Suprapubic skin (tissue), 4 donors: ENCODE measurements around the gene MINDY4. TPM values are rescaled to one million over a fixed set of nuclear protein-coding genes. Genes with fewer than 3 reads are reported as not detected.

Experiments
- DNase-seq, 2 donors: peaks; one replicate each; pipeline ENCODE4 v3.0.0-alpha.2; 2019; ENCODE audit warnings: low spot score in 2 of 2
- H3K27ac ChIP-seq: fragments of 200-600 bp; sonication (generic); one replicate; pipeline ENCODE4 v1.5.1; 2019
- H3K27me3 ChIP-seq: fragments of 200-600 bp; sonication (generic); one replicate; pipeline ENCODE4 v1.5.1; 2019
- H3K36me3 ChIP-seq: fragments of 200-600 bp; sonication (generic); one replicate; pipeline ENCODE4 v1.5.1; 2019
- H3K4me1 ChIP-seq: fragments of 200-600 bp; sonication (generic); one replicate; pipeline ENCODE4 v1.5.1; 2019
- H3K4me3 ChIP-seq: fragments of 200-600 bp; sonication (generic); one replicate; pipeline ENCODE4 v1.5.1; 2019; ENCODE audit warnings: mild to moderate bottlenecking
- H3K9me3 ChIP-seq: fragments of 200-600 bp; sonication (generic); one replicate; pipeline ENCODE4 v1.5.1; 2019
- EP300 ChIP-seq: sonication (generic); formaldehyde crosslinking; IDR thresholded peaks from one replicate; pipeline ENCODE4 v1.6.1; 2017; ENCODE audit warnings: antibody characterized with exemption
- POLR2A ChIP-seq, 2 donors: fragments of 450-650 bp; IDR thresholded peaks; one replicate each; pipeline ENCODE4 v1.6.1; 2017; ENCODE audit warnings: antibody characterized with exemption in 2 of 2, mild to moderate bottlenecking in 2 of 2, moderate library complexity in 2 of 2
- POLR2AphosphoS5 ChIP-seq, 3 donors: sonication (generic); formaldehyde crosslinking; IDR thresholded peaks; one replicate each; pipeline ENCODE4 v1.6.1; 2017; ENCODE audit warnings: antibody characterized with exemption in 3 of 3
- WGBS: methylation state at CpG from one replicate; pipeline ENCODE4 v1.1.5; 2018; 5-methylcytosine and 5-hydroxymethylcytosine counted together
- total RNA-seq, 4 donors: library from RNA; depleted of rRNA; stranded (reverse); fragments of >200 nt; gene quantifications; one replicate each; pipeline ENCODE4 v1.1.0, GENCODE V29; 2016
- TF ChIP-seq, protein P1 (sequence below), 2 donors: fragments of 200-600 bp in 1 of 2; fragments of 450-650 bp in 1 of 2; sonication (generic) in 1 of 2; IDR thresholded peaks; one replicate each; pipeline ENCODE4 v1.5.1; 2016 to 2019; ENCODE audit warnings: antibody characterized with exemption in 2 of 2, mild to moderate bottlenecking in 1 of 2, moderate library complexity in 1 of 2

MINDY4 gene
- total RNA-seq, 4 donors from 2014 or later: 4.6 to 10.5 (median 6.1) TPM

DNA sequence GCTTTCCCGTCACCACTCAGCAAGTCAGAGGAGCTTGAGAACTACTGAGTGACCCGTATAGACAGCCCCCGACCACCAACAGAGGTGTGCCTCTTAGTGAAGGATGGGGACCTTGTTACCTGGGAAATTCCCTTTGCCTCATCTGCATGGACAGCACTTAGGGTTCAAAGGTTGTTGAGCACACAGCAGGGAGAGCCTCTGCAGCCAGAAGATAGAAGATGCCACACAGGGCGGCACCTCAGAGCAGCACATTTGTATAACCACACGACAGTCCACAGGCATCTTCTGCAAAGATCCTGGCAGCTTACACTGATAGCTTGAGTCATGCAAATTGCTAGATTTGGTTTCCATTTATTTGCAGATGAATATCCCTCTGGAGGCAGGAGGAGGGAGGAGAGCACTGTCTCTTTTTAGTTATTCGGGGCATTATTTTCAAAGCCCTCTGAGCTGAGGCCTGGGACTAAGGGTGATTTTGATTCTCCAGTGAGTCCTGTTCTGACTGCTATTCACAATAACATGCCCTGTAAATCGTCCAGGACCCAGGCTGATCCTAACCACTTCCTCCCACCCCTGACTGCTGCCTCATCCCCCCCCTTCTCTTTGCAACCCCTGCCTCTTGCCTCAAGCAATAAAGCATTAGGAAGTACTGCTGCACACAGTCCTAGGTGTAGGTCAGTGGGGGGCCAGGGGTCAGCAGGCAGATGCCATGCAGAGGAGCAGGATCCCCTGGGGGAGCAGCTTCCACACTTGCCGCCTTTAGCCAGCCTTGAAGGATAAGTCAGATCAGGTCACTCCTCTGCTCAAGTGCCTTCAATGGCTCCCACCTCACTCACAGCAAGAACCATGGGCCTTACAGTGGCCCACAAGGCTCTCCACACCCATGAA is 43.9 kb upstream of the MINDY4 start:
- H3K27ac ChIP-seq: no peak overlapping the region
- H3K4me1 ChIP-seq: no peaks in the 10 kb centered on the region
- TF ChIP-seq POLR2A (IDR thresholded peaks at IDR 0.05): no peak
- no peak for TF ChIP-seq EP300
- TF ChIP-seq POLR2AphosphoS5 (IDR thresholded peaks at IDR 0.05): no peak
- TF ChIP-seq, protein P1, sequence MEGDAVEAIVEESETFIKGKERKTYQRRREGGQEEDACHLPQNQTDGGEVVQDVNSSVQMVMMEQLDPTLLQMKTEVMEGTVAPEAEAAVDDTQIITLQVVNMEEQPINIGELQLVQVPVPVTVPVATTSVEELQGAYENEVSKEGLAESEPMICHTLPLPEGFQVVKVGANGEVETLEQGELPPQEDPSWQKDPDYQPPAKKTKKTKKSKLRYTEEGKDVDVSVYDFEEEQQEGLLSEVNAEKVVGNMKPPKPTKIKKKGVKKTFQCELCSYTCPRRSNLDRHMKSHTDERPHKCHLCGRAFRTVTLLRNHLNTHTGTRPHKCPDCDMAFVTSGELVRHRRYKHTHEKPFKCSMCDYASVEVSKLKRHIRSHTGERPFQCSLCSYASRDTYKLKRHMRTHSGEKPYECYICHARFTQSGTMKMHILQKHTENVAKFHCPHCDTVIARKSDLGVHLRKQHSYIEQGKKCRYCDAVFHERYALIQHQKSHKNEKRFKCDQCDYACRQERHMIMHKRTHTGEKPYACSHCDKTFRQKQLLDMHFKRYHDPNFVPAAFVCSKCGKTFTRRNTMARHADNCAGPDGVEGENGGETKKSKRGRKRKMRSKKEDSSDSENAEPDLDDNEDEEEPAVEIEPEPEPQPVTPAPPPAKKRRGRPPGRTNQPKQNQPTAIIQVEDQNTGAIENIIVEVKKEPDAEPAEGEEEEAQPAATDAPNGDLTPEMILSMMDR (IDR thresholded peaks at IDR 0.05): no peak
- no peaks in the 10 kb centered on the region for H3K9me3 ChIP-seq
- DNase-seq: no peak
- 68% methylated on average over 8 of the region's 8 CpGs for WGBS
- H3K27me3 ChIP-seq: peaks cover 11% of the 10 kb centered on the region
- no peaks in the 10 kb centered on the region for H3K36me3 ChIP-seq
- H3K4me3 ChIP-seq: no peak overlapping the region

DNA sequence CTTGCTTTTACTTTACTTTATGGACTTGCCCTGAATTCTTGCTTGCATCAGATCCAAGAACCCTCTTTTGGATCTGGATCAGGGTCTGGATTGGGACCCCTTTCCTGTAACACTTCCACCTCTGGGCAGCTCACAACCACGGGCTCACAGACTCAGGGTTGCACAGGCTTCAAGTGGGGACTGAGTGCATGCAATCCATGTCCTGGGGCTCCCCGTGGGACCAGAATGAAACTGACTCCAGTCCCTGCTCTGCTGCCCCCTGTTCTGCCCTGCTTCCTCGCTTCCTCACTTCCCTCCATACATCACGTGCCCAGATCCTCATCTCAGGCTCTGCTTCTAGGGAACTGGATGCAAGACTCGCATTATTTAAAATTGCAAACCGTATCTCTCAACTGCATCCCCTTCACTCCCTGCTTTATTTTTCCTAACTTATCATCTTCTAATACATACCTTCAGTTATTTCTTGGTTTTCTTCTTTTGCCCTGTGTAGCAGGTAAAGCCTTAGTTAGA is 42.6 kb upstream of the MINDY4 start:
- TF ChIP-seq POLR2AphosphoS5 (IDR thresholded peaks at IDR 0.05): no peak
- TF ChIP-seq, protein P1 (IDR thresholded peaks at IDR 0.05): no peak
- no peak for TF ChIP-seq EP300
- no peak for TF ChIP-seq POLR2A (IDR thresholded peaks at IDR 0.05)
- H3K4me1 ChIP-seq: no peaks in the 10 kb centered on the region
- no peaks in the 10 kb centered on the region for H3K36me3 ChIP-seq
- H3K27me3 ChIP-seq: peaks cover 11% of the 10 kb centered on the region
- H3K4me3 ChIP-seq: no peak overlapping the region
- no peak for DNase-seq
- no peaks in the 10 kb centered on the region for H3K9me3 ChIP-seq
- H3K27ac ChIP-seq: no peak overlapping the region
- WGBS: 75% methylated on average over 6 of the region's 6 CpGs

DNA sequence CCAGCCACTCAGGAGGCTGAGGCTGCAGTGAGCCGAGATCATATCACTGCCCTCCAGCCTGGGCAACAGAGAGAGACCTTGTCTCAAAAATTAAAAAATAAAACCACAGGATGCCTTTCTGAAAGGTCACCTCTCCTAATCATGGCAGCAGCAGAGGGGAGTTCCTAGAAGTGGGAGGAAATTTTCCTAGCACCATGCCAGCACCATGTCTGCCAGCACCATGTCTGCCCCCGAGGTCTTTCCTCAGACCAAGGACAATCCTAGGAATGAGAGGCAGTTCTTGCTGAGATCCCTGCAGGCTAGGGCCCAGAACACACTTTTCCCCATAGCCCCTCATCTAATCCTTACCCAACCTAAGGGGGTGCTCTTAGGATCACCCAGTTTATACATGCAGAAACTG is 41.6 kb upstream of the MINDY4 start:
- no peak for DNase-seq
- 55% methylated on average over 2 of the region's 2 CpGs for WGBS
- Histone ChIP-seq H3K9me3 (no peaks in the 10 kb centered on the region), H3K36me3 (no peaks in the 10 kb centered on the region), H3K27ac (no peak overlapping the region), H3K4me1 (no peaks in the 10 kb centered on the region), H3K27me3 (peaks cover 11% of the 10 kb centered on the region), H3K4me3 (no peak overlapping the region)
- TF ChIP-seq POLR2AphosphoS5 (IDR thresholded peaks at IDR 0.05) (no peak), EP300 (no peak), POLR2A (IDR thresholded peaks at IDR 0.05) (no peak)
- TF ChIP-seq, protein P1 (IDR thresholded peaks at IDR 0.05): no peak

DNA sequence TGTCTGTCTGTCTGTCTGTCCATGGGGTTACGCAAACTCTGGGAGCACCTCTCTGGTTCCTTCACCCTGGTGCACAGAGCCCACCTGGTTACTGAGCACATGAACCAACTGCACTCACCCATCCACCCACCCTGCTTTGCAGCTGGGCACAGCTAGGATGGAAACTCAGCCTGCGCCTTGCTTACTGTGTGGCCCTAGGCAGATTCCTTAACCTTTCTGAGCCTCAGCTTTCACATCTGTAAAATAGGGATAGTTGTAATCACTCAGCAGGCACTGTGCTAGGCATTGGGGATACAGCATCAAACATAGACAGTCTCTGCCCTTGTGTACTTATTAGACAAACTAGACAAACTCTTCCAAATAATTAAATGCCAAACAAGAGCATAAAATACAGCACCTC is 41.1 kb upstream of the MINDY4 start:
- TF ChIP-seq POLR2AphosphoS5 (IDR thresholded peaks at IDR 0.05) (no peak), EP300 (no peak), POLR2A (IDR thresholded peaks at IDR 0.05) (no peak)
- TF ChIP-seq, protein P1 (IDR thresholded peaks at IDR 0.05): no peak
- Histone ChIP-seq H3K27ac (no peak overlapping the region), H3K36me3 (no peaks in the 10 kb centered on the region), H3K27me3 (peaks cover 11% of the 10 kb centered on the region), H3K9me3 (no peaks in the 10 kb centered on the region), H3K4me1 (no peaks in the 10 kb centered on the region), H3K4me3 (no peak overlapping the region)
- WGBS: 95% methylated on average over 2 of the region's 2 CpGs
- no peak for DNase-seq

DNA sequence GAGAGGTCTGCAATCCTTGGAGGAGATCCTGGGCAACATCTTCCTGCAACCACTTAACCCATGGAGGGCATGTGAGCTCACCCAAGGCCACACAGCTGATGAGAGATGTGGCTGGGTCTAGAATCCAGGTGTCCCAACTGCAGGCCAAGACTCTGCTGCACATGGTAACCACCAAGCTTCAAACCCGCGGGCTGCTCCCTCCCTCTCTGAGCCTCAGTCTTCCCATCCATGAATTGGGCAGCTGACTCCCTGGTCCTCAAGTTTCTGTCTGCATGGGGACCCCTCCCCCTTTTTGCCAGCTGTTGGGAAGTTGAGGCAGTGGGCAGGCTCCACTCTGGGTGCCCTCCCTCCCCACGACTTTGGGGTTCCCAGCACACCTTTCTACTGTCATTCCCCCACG is 40.2 kb upstream of the MINDY4 start:
- H3K27me3 ChIP-seq: peaks cover 14% of the 10 kb centered on the region
- H3K4me3 ChIP-seq: no peak overlapping the region
- no peak overlapping the region for H3K27ac ChIP-seq
- DNase-seq: no peak
- H3K4me1 ChIP-seq: no peaks in the 10 kb centered on the region
- H3K9me3 ChIP-seq: no peaks in the 10 kb centered on the region
- WGBS: 82% methylated on average over 4 of the region's 4 CpGs
- TF ChIP-seq POLR2A (IDR thresholded peaks at IDR 0.05) (no peak), EP300 (no peak), POLR2AphosphoS5 (IDR thresholded peaks at IDR 0.05) (no peak)
- TF ChIP-seq, protein P1 (IDR thresholded peaks at IDR 0.05): no peak
- H3K36me3 ChIP-seq: no peaks in the 10 kb centered on the region
